Middle frontal gyrus (tissue), 1 donor: ENCODE measurements around the gene TXNDC12.

ENCODE experiments used
- DNase-seq: peaks from one replicate; pipeline ENCODE4 v3.0.0-alpha.2; 2015; ENCODE audit warnings: low spot score; ENCODE audit errors: extremely low spot score

Gene TXNDC12

GRCh38 chr1:52002038-52002917 is 52.7 kb downstream of the TXNDC12 start:
- peak; percentile 84 for DNase-seq

- DNase-seq = no peak
Observed at GRCh38 chr1:51998701-51999100, 56.3 kb downstream of the TXNDC12 start.

GRCh38 chr1:51997974-51998382 is 57.0 kb downstream of the TXNDC12 start:
- DNase-seq = no peak

GRCh38 chr1:51990478-51990965 is 64.5 kb downstream of the TXNDC12 start, which contains the start of gene RAB3B:
RAB3B (minus strand) TSS chr1:51990700; CDS start chr1:51977117, 13,583 bp downstream.
- no peak for DNase-seq

GRCh38 chr1:51989582-51990477 is 65.2 kb downstream of the TXNDC12 start:
- no peak for DNase-seq

GRCh38 chr1:51988254-51988653 is 66.7 kb downstream of the TXNDC12 start:
- no peak for DNase-seq

- DNase-seq = no peak
Observed at GRCh38 chr1:51986718-51987117, 68.3 kb downstream of the TXNDC12 start.

GRCh38 chr1:51982161-51982560 is 72.8 kb downstream of the TXNDC12 start:
- no peak for DNase-seq

- no peak for DNase-seq
Observed at GRCh38 chr1:51981555-51981954, 73.4 kb downstream of the TXNDC12 start.

GRCh38 chr1:51978099-51978498 is 76.9 kb downstream of the TXNDC12 start:
- no peak for DNase-seq

- DNase-seq = no peak
Observed at GRCh38 chr1:51976846-51977602, 78.0 kb downstream of the TXNDC12 start.

GRCh38 chr1:51973587-51974474 is 81.2 kb downstream of the TXNDC12 start:
- DNase-seq = no peak
